Medulla oblongata (tissue), 1 donor: Measurements from ENCODE around the gene KLHL13.
"Not testable (repeated sequence)": the region's sequence is repeated elsewhere in the genome, so short reads cannot be mapped to it uniquely, and the experiment has no call there.

Experiments used
- DNase-seq: peaks from one replicate; pipeline ENCODE4 v3.0.0-alpha.2; 2015; ENCODE audit errors: extremely low spot score

The KLHL13 gene

GRCh38 chrX:118074196-118074595 lies 42.4 kb downstream of the KLHL13 start:
- no peak for DNase-seq

GRCh38 chrX:118066867-118067515 lies 49.6 kb downstream of the KLHL13 start:
- no peak for DNase-seq

DNA sequence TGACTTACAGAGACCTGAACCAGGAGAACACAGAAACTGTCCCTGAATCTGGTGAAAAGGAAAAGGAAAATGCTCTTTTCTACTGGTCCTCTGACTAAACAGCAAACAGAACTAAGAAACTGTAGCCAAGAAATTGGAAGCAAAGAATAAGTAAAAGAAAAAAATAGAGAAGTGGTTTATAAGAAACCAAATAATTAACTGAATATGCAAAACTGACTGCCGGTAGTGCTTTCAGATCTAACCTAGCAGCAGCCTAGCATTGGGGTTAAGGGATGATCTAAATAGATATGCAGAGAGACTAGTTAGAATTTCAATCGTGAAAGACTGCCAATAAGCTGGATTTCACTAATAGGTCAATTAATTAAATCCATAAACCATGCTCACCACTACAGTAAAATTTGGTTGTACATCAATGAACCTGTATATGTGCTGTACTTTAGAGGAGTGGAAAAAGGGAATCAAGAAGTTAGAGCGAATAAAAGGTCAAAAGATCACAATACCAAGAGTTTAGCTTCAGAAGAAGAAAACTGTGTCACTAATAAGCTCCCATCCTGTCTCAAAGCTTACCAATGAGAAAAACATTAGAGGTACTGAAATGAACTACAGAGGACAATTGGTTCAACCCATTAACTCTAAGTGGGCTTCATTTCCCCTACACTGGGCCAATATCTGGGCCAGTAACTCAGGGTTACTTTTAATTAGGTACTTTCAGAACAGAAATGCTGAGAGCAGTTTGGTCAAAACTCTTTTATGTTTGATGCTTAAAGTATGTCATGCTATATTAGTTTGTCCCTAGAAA lies 53.6 kb downstream of the KLHL13 start:
- DNase-seq, result no peak

- DNase-seq, result no peak
Observed at GRCh38 chrX:118062048-118062789, 54.4 kb downstream of the KLHL13 start.

GRCh38 chrX:118058924-118059323 lies 57.7 kb downstream of the KLHL13 start:
- DNase-seq, result no peak

DNA sequence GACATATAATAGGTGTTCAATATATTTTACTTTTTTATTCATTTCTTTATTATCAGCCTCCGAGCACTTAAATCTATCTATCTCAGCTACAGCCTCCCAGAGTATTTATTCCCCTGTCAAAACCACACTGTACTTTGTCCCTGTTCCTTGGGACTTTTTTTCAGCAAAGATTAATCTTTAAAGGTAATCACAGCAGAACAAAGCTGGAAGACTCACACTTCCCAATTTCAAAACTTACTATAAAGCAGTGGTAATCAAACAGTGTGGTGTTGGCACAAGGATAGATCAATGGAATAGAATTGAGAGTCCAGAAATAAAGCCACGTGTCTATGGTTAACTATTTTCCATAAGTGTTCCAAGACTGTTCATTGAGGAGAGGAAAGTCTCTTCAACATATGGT lies 59.7 kb downstream of the KLHL13 start:
- no peak for DNase-seq

DNA sequence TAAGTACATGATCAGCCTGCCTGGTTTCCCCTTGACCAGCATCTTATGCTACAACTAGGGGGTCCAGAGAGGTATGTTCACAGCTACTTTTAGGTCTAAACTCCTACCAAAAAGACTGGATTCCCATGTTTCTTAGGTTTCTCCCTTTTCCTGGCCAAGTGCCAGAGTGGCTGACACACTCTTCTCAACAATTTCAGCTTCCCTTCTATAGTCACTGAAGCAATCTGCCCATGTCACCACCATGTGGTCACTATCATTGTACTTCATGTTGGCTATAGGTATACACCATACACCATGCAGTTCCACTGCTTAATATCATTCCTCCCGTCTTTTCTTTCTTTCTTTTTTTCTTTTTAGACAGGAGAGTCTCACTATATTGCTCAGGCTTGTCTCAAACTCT lies 66.9 kb downstream of the KLHL13 start:
- no peak for DNase-seq

- no peak for DNase-seq
Observed at GRCh38 chrX:118047446-118048186, 69.0 kb downstream of the KLHL13 start.

- no peak for DNase-seq
Observed at GRCh38 chrX:118039591-118039990, 77.0 kb downstream of the KLHL13 start.

DNA sequence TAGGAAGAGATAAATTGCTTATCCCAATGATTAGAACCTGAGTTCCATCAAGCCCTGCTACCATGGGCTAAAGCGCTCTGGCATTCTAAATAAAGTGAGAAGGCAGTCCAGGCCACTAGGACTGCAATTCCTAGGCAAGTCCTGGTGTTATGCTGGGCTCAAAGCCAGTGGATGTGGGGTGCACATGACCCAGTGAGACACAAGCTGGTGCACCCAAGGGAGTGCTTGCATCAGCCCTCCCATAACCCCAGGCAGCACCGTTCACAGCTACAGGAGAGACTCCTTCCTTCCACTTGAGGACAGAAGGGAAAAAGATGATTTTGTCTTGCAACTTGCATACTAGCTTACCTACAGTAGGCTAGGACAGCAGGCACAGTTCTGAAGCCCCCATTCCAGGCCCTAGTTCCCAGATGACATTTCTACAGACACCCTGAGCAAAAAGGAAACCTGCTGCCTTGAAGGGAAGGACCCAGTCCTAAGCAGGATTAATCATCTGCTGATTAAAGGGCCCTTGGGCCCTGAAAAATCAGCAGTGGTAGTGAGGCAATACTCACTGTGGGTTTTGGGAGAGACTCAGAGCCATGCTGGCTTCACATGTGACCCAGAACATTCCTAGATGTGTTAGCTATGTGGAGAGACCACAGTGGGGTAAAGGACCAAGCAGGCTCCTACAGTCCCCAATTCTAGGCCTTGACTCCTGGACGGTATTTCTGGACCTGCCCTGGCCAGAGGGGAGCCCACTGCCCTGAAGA lies 77.8 kb downstream of the KLHL13 start:
- DNase-seq, result no peak

GRCh38 chrX:118026631-118027030 lies 90.0 kb downstream of the KLHL13 start:
- DNase-seq, result no peak

- no peak for DNase-seq
Observed at GRCh38 chrX:118025226-118025625, 91.4 kb downstream of the KLHL13 start.

DNA sequence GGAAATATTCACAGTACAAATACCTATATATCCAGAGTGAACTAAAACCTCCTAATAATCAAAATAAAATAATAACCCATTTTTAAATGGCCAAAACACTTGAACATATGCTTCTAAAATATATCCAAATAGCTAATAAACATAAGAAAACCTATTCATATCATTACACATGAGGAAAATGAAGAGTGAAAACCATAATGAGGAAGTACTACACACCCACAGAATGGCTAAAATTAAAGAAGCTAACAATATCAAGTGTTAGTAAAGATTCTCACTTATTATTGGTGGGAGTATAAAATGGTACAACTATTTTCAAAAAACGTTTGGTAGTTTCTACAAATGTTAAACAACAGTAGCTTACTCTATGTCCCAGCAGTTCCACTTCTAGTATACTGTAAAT lies 92.1 kb downstream of the KLHL13 start:
- no peak for DNase-seq

GRCh38 chrX:118022753-118023152 lies 93.9 kb downstream of the KLHL13 start:
- DNase-seq, result no peak

- DNase-seq, result no peak
Observed at GRCh38 chrX:118016422-118016821, 100.2 kb downstream of the KLHL13 start.

DNA sequence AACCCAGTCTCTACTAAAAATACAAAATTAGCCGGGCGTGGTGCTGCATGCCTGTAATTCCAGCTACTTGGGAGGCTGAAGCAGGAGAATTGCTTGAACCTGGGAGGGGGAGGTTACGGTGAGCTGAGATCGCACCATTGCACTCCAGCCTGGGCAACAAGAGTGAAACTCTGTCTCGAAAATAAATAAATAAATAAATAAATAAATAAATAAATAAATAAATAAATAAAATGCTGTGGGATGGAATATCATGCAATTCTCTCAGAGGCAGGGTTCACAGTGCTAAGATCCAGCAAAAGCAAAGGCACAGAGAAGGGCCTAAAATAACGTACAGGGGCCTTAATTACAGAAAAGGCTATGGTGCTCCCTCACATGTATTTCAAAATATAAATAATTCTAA lies 114.2 kb downstream of the KLHL13 start:
- DNase-seq, result not testable (repeated sequence)

GRCh38 chrX:118000518-118000917 lies 116.1 kb downstream of the KLHL13 start:
- DNase-seq, result no peak

DNA sequence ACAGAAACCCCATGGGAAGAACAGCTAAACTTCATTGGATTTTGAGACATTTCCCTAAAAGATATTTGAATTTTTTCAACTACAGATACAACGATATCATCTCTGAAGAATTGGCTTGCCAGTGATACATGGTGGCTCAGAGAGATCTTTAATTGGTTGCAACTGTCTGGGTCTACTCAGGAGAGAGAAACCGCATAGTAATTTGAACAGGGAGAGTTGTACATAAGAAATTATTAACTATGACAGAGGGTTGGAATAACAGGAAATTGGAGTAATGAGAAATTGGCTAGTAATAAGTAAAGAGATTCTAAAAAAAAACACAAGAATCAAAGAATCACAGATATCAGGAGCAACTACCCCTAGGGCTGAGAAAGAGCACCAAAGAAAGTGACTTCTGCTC lies 118.4 kb downstream of the KLHL13 start:
- no peak for DNase-seq

DNA sequence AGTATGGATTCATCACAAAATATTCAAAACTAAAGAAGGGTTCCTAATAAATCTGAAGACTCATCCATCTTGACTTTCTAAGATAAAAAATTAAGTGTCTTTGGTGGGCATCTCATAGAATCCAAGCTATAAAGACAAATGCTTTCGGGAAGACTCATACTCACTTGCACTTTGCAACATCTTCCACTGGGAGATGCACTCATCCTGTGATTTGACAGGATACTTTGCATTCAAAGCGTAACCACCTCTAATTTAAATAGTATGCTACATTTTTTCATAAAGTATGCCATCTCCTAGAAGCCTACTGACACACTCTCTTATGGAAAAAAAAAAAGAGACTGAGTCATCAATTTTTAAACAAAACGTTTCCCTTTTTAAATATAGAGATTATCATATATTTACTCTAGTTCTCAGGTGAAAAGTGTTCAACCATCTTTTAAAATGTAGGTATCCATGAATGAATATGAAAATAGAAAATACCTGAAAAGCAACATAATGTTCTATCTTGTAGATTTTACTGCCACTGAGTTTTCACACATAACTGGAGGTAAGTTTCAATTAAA lies 119.6 kb downstream of the KLHL13 start:
- DNase-seq, result no peak

GRCh38 chrX:117996408-117996807 lies 120.2 kb downstream of the KLHL13 start:
- DNase-seq, result no peak

DNA sequence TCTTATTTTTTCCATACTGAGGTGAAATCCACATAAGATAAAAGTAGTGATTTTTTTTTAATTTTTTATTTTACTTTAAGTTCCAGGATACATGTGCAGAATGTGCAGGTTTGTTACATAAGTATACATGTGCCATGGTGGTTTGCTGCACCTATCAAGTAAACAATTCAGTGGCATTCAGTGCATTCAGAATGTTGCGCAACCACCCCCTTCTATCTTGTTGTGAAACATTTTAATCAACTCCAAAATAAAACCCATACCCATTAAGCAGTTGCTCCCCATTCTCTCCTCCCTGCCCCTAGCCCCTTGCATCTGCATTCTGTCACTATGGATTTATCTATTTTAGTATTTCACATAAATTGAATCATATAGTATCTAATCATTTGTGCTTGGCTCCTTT lies 121.2 kb downstream of the KLHL13 start:
- DNase-seq, result no peak
